Kidney (tissue), 14 donors: ENCODE results near the gene MTCH2. TPM values are rescaled to one million over a fixed set of nuclear protein-coding genes. Genes with fewer than 3 reads are reported as not detected.

Source experiments
- DNase-seq, 5 donors: peaks; one replicate each; pipeline ENCODE4 v3.0.0-alpha.2; 2013 to 2020
- FAIRE-seq: peaks from 2 replicates; lab custom pipeline; 2012; peaks lifted over from hg19 to GRCh38; lab: Jason Lieb, UNC
- H3K27ac ChIP-seq, 2 donors: one replicate each; pipeline ENCODE4 v1.7.0; 2013; ENCODE audit warnings: low read depth in 2 of 2, low read length in 2 of 2, inconsistent platforms in 1 of 2
- H3K27me3 ChIP-seq: one replicate; pipeline ENCODE4 v1.7.1; 2013; ENCODE audit warnings: low read length, inconsistent platforms; ENCODE audit not compliant: control insufficient read depth, insufficient read depth
- H3K36me3 ChIP-seq, 3 donors: one replicate each; pipeline versions ENCODE4 v1.7.0 to v1.7.1; 2013; ENCODE audit warnings: low read length in 3 of 3, control low read depth in 1 of 3, inconsistent platforms in 1 of 3; ENCODE audit not compliant: insufficient read depth in 3 of 3, control insufficient read depth in 2 of 3
- H3K4me1 ChIP-seq, 3 donors: one replicate each; pipeline versions ENCODE4 v1.7.0 to v1.7.1; 2013; ENCODE audit warnings: low read length in 3 of 3, inconsistent platforms in 1 of 3, low read depth in 1 of 3; ENCODE audit not compliant: control insufficient read depth in 2 of 3, insufficient read depth in 2 of 3
- H3K4me3 ChIP-seq, 3 donors: one replicate each; pipeline versions ENCODE4 v1.7.0 to v1.8.1; 2013; ENCODE audit warnings: low read length in 3 of 3, control low read depth in 1 of 3, inconsistent platforms in 1 of 3
- H3K9ac ChIP-seq, 3 donors: one replicate each; pipeline versions ENCODE4 v1.7.0 to v1.7.1; 2013; ENCODE audit warnings: low read length in 3 of 3, control low read depth in 1 of 3, inconsistent platforms in 1 of 3
- H3K9me3 ChIP-seq, 3 donors: one replicate each; pipeline versions ENCODE4 v1.7.0 to v1.7.1; 2013; ENCODE audit warnings: low read length in 3 of 3, control low read depth in 1 of 3, inconsistent platforms in 1 of 3; ENCODE audit not compliant: control insufficient read depth in 2 of 3, insufficient read depth in 1 of 3
- CTCF ChIP-seq: IDR thresholded peaks from 3 replicates; pipeline ENCODE4 v1.5.1; 2012; ENCODE audit warnings: mild to moderate bottlenecking, moderate library complexity, borderline replicate concordance; ENCODE audit not compliant: insufficient read depth; ENCODE audit errors: extremely low read depth
- intact Hi-C: fragments of 100-400 bp; cut with DNase I; formaldehyde crosslinking; loops from one replicate; pipeline ENCODE4 v1.11.1; 2022
- polyA plus RNA-seq: library from polyadenylated mRNA; stranded (reverse); fragments of 350-450 nt; fragmentation: Illumina TruSeq; extraction: RNeasy Lipid Tissue Mini Kit (QIAGEN cat#74804); gene quantifications from one replicate; pipeline ENCODE4 v1.2.3, GENCODE V29; 2014; ENCODE audit warnings: low read depth, low replicate concordance; ENCODE audit not compliant: insufficient read depth
- total RNA-seq: library from RNA; stranded (reverse); fragmentation: NEBNext Ultra II Directional; extraction: Animal tissue kit (Norgen Biotek cat#: 25700); gene quantifications from one replicate; pipeline ENCODE4 v1.2.1, GENCODE V29; 2021
- donor health status: control.
- donor health status: control.
- donor health status: control.
- donor health status: control.
- donor health status: control.
- donor health status: DM: yes; HTN: yes; CAD: no.
- donor health status: Normal renal cell carcinoma (clear cell type).

MTCH2 gene
- total and polyA plus RNA-seq, 2 donors from 2014 or later, result 85.3 to 201 TPM

- no peaks in the 10 kb centered on the region for H3K27me3 ChIP-seq
- H3K4me1 ChIP-seq, result no peaks in the 10 kb centered on the region
- no peaks in the 10 kb centered on the region for H3K9me3 ChIP-seq
- FAIRE-seq (no peak), DNase-seq (no peak)
- H3K27ac ChIP-seq, result no peak overlapping the region
- no peaks in the 10 kb centered on the region for H3K36me3 ChIP-seq
- TF ChIP-seq CTCF, result no peak
- H3K9ac ChIP-seq, result no peak overlapping the region
- intact Hi-C loops, result no loop called here
- no peak overlapping the region for H3K4me3 ChIP-seq
Measured at GRCh38 chr11:47675851-47676250, 33.5 kb upstream of the MTCH2 start.

DNA sequence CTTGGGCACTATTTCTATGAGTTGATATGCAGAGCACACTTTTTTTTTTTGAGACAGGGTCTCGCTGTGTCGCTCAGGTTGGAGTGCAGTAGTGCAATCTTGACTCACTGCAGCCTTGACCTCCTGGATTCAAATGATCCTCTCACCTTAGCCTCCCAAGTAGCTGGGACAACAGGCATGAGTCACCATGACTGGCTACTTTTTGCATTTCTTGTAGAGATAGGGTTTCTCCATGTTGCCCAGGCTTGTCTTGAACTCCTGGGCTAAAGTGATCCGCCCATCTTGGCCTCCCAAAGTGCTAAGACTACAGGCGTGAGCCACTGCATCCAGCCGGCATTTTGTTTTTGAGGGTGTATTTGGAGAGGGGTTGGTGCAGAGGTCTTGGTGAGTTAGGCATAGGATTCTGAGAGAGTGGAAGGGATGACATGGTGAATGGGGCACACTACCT, 29.9 kb upstream of the MTCH2 start:
- Histone ChIP-seq H3K27ac (no peak overlapping the region), H3K27me3 (no peaks in the 10 kb centered on the region), H3K9ac (no peak overlapping the region), H3K9me3 (no peaks in the 10 kb centered on the region), H3K4me3 (no peak overlapping the region), H3K4me1 (no peaks in the 10 kb centered on the region), H3K36me3 (no peaks in the 10 kb centered on the region)
- DNase-seq (no peak), FAIRE-seq (no peak)
- TF ChIP-seq CTCF, result no peak
- intact Hi-C loops, result no loop called here

GRCh38 chr11:47669856-47670255, 27.5 kb upstream of the MTCH2 start:
- no peaks in the 10 kb centered on the region for H3K27me3 ChIP-seq
- no peak for TF ChIP-seq CTCF
- no peak overlapping the region for H3K9ac ChIP-seq
- no peak overlapping the region for H3K27ac ChIP-seq
- H3K36me3 ChIP-seq, result no peaks in the 10 kb centered on the region
- intact Hi-C loops, result no loop called here
- DNase-seq (no peak), FAIRE-seq (no peak)
- no peaks in the 10 kb centered on the region for H3K4me1 ChIP-seq
- H3K4me3 ChIP-seq, result no peak overlapping the region
- H3K9me3 ChIP-seq, result no peaks in the 10 kb centered on the region

- DNase-seq (peak in 1 of 5 donors; percentile 14), FAIRE-seq (no peak)
- Histone ChIP-seq H3K9ac (no peak overlapping the region), H3K36me3 (no peaks in the 10 kb centered on the region), H3K4me3 (no peak overlapping the region), H3K27ac (no peak overlapping the region), H3K27me3 (no peaks in the 10 kb centered on the region), H3K9me3 (no peaks in the 10 kb centered on the region), H3K4me1 (no peaks in the 10 kb centered on the region)
- TF ChIP-seq CTCF, result no peak
- intact Hi-C loops, result no loop called here
Measured at GRCh38 chr11:47668665-47669064, 26.3 kb upstream of the MTCH2 start.
